GM19193 (cell line): ENCODE data around the gene MYO16.

Source experiments
- POLR2A ChIP-seq: IDR thresholded peaks from 4 replicates; pipeline ENCODE4 v1.6.1; 2011; ENCODE audit not compliant: insufficient read depth, insufficient read length; ENCODE audit errors: extremely low read depth

MYO16 gene

GRCh38 chr13:109058087-109058486, 428.7 kb downstream of the MYO16 start:
- TF ChIP-seq POLR2A: no peak

- TF ChIP-seq POLR2A: no peak
Observed at GRCh38 chr13:109072505-109072904, 443.1 kb downstream of the MYO16 start.

- TF ChIP-seq POLR2A: no peak
Observed at GRCh38 chr13:109074436-109074835, 445.0 kb downstream of the MYO16 start.

- TF ChIP-seq POLR2A: no peak
Observed at GRCh38 chr13:109074853-109075252, 445.4 kb downstream of the MYO16 start.

GRCh38 chr13:109087916-109088623, 458.7 kb downstream of the MYO16 start:
- TF ChIP-seq POLR2A: no peak

- TF ChIP-seq POLR2A: no peak
Observed at GRCh38 chr13:109088624-109088917, 459.2 kb downstream of the MYO16 start.

DNA sequence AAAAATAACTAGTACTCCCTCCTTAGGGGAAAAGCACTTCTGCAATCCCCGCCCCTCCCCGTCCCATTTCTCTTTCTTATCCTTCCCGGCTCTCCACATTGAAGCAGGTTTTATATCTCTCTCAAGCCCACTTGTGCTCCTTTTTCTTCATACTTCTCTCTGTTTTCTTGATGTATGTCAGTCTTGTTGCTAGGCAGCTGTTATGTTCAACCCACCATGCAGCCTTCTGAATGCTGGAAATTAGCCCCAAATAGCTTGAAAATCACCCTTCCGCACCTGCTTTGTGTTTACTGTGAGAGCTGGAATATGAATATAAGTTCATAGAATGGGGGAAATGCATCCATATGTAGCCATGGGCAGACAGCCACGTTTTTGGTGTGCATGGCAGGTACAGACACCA, 461.4 kb downstream of the MYO16 start:
- TF ChIP-seq POLR2A: no peak

DNA sequence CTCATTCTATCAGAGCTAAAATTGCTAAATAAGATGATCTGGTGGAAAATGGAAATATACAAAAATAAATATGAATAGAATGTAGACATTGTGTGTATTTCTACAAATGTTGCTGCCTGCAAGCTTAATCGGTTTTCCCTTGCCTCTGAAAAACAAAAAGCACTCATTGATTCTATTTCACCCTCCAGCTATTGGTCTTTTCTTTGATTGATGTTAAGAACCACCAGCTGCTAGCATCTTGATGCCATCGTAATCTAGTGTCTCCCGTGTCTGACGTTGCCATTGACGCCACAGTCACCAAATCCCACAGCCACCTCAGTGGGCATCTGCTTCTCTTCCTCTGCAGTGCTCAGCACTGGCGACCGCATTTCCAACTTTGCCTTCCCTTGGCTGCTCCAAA, 461.8 kb downstream of the MYO16 start:
- TF ChIP-seq POLR2A: no peak

- TF ChIP-seq POLR2A: no peak
Observed at GRCh38 chr13:109093998-109094397, 464.6 kb downstream of the MYO16 start.

GRCh38 chr13:109095126-109095525, 465.7 kb downstream of the MYO16 start:
- TF ChIP-seq POLR2A: no peak

DNA sequence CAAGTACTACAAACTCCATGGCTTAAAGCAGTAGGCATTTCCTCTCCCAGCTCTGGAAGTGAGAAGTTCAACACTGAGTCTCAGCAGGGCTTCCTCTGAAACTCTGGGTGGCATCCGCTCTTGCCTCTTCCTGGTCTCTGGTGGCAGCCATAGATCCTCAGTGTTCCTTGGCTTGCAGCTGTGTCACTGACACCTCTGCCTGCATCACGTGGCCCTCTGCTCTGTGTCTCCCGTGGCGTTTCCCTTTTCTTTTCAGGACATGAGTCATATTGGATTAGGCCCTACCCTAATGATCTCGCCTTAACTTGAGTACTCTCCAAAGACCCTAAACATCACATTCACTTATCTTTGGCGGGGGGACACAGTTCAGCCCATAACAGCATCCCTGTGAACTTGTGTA, 466.7 kb downstream of the MYO16 start:
- TF ChIP-seq POLR2A: no peak

- TF ChIP-seq POLR2A: no peak
Observed at GRCh38 chr13:109100705-109101304, 471.4 kb downstream of the MYO16 start.

- no peak for TF ChIP-seq POLR2A
Observed at GRCh38 chr13:109101550-109102144, 472.2 kb downstream of the MYO16 start.

DNA sequence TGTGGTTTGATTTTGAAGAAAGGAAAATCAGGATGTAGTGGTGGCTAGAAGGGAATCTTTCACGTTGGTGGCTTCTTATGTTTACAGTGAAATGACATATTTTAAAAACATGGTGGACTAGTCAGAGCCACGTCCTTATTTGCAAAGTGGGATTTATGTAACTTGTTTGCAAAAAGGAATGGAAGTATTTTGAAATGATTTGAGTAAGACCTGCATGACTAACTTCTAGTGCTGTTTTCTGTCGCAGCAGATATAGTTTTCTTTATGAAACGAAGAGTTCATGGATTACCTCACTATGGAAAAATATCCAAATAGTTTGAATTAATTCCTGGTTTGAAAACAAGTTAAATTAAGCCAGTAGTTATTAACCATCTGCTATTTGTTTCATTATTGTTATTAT, 476.5 kb downstream of the MYO16 start:
- no peak for TF ChIP-seq POLR2A

DNA sequence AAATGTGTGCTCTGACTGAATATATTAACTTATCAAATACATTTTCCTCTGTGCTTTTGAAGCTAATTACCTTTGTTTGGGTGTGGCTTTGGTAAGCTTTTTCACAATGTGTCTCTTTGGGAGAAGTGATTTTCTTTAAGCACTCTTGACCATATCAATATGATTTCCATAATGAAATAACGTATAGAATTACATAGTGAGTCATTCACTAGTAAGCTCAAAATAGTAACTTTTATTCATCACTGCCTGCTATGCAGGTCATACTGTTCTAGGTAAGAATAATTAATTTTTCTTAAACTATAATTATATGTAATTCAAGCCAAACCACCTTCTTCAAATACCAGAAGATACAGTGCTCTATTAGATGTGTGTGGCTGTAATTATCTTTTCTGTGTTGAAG, 480.7 kb downstream of the MYO16 start:
- TF ChIP-seq POLR2A: no peak

DNA sequence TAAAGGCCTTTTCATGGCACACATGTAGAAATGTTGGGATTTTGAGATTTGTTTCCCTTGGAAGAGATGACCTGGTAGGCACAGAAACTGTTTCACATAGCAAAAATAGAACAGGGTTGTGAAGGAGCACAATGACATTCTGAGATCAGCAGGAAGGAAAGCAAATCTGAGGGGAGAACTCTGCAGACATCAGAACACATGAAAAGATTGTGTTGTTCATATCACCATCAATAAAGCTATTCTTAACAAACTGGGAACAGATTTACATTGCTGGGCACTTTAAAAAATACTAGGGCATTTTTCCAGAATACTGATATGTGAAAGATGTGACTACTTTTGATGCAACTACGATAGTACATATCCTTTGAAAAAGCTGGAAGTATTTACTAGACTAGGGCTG, 481.7 kb downstream of the MYO16 start:
- TF ChIP-seq POLR2A: no peak
